HG02870 (cell line): ENCODE data around the gene ANKRD9.
"Not testable (repeated sequence)": the region's sequence is repeated elsewhere in the genome, so short reads cannot be mapped to it uniquely, and the experiment has no call there.

ENCODE experiments used
- ATAC-seq: cut with Tn5 transposase; IDR thresholded peaks from one replicate; pipeline ENCODE4 v1.9.1; 2021; ENCODE audit warnings: mild to moderate bottlenecking, moderate library complexity; ENCODE audit not compliant: unreplicated experiment

Gene ANKRD9, protein sequence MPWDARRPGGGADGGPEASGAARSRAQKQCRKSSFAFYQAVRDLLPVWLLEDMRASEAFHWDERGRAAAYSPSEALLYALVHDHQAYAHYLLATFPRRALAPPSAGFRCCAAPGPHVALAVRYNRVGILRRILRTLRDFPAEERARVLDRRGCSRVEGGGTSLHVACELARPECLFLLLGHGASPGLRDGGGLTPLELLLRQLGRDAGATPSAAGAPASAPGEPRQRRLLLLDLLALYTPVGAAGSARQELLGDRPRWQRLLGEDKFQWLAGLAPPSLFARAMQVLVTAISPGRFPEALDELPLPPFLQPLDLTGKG

DNA sequence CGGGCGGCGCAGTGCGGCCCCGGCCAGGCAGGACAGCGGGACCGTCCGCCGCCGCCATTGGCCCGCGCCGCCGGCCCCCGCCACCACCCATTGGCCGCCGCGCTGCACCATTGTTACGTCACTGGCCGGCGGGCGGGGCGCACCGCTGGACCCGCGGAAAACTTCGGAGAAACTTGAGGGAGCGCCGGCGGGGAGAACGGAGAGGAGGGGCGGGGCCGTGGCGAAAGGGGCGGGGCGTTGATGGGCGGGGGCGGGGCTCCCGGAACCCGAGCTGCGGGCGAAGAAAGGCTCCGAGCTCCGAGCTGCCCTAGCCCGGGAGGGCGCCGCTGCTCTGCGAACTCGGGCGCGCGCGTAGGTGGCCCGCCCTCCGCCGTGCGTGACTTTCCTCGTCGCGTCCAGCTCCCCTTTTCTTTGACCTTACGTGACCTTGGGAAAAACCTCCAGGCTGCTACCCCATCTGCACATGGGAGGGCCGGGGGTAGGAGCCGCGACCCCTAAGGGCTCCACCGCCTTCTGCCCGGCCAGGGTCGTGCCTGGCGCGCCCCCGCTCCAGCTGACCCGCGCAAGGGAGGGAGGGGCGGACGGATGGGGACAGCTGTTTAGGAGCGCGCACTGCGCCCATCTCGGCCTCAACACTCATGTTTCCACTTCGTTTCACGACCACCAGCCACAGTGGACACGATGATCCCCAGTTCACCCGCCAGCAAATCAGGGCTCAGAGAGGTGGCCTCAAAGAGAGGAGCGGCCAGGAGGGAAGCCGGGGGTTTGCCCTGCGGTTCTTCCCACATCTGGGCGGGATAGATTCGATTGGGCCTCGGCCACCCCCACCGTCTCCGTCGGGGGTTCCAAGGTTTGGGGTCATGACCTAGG, at the start of gene ANKRD9:
Gene ANKRD9, minus strand, starts transcription at position 31 of the 870 bp plus-strand sequence. CDS start 1,887 bp downstream, outside the sequence.
- ATAC-seq, result peak; percentile 69

DNA sequence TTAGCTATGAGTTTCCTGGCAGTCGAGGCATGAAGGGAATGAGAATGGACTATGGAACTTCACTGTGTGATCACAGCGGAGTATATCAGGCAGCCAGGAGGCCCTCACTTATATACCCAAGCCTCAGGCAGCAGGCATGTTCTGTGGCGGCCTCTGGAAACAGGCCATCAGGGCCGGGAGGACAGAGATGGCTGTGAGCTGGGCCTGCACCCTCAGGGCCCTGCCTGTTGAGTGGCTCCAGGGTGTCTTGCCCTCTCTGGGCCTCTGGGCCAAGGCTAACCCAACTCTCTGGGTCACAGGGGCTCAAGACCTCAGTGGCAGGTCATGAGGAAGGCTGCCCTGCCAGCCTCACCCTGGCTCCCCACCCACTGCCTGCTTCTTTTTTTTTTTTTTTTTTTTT, 49.0 kb upstream of the ANKRD9 start:
- ATAC-seq, result no peak

DNA sequence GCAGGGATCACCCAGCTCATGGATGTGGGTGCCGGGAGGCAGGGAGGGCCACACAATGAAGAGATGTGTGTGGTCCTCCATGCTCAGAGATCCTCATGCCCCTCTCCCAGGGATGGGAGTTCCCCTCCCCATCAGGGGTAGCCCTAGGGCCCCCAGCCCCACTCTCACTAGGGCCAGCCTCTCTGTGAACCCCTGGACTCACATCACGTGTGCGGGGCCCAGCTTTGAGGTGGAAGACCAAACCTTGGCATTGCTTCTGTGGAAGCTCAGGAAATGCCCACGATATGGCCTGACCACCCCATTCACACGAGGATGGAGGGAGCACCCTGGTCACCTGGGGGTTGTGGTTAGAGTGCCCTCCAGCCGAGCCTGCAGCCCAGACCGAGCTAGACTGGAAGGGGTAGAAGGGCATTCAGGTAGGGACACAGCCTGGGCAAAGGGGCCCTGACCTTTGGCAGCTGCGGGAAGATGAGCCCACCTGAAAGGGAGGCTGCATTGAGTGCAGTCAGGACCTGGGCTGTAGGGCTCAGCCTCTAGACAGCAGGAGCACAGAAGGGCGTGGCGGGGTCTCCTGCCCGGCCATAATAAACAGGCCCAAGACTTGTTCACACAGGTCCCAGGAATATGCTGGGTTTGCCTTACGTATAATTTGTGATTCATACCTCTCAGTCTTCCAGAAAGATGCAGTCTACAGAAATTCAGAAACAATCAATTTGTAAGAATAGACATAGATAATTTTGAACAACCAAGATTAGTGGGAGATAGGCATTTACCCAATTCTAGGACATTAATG, 48.1 kb upstream of the ANKRD9 start:
- no peak for ATAC-seq

DNA sequence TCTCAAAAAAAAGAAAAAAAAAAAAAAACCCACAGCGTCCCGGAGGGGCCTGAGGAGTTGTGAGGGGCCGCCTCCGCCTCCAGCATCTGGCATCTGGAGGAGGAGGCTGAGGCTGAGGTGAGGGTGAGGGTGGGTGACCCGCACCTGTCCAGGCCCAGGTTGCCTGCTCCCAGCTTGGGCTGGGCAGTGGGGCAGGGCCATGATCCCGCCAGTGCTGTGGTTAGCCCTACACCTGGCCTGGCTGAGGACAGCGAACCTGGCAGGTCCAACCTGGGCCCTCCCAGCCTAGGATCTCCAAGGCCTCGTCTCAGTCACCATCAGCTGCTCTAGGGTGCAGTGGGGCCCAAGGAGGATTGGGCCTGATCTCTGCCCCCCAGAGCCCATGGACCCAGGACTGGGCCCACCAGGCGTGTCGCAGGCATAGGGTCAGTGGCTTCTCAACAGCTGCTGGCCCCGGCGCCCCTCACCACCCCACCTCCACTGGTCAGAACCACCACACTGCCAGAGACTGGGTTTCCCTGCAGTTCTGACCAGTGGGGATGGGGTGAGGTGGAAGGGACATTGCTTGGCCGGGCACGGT, 46.6 kb upstream of the ANKRD9 start:
- ATAC-seq, result no peak

DNA sequence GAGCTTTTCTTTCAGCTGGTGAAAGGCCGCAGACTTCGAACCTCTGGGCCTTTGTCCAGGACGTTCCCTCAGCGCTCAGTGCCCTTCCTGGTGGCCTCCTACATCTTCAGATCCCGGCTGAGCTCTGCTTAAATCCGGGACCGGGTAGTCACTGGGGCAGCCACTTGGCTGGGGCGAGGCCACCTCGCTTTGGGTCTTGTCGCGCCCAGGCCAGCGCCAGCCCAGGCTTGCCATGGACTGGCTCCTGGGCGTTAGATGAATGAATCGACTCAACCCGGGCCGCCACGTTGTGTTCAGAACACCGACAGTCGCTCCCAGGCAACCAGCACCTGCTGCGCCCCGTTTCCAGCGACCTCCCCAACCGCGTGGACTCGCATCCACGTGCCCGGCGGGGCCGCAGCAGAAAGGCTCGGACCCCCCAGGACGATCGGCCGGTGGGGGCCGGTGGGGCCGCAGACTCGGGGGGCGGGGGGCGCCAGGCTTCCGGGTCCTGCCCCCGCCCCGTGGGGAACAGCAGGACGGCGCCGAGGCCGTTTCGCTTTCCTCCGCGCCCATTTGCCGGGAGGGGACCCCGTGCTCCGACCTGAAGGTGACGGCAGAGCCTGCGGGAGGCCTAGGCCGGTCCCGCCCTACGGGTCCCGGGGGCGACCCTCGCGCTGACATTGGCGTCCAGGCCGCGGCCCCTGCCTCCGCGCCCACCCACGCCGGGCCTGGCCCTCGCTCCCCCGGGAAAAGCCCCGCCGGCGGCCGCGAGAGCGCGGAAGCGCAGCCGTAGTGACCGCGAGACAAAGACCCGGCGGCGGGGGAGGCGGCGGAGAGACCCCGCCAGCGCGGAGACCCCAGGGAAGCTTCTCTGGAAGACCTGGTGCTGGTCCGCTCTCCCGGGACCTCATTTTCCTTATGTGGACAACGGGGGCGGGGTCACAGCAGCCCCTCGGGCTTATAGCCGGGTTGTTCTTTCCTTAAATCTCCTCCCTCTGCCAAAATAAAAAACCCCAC, 45.5 kb upstream of the ANKRD9 start:
- ATAC-seq, result no peak

DNA sequence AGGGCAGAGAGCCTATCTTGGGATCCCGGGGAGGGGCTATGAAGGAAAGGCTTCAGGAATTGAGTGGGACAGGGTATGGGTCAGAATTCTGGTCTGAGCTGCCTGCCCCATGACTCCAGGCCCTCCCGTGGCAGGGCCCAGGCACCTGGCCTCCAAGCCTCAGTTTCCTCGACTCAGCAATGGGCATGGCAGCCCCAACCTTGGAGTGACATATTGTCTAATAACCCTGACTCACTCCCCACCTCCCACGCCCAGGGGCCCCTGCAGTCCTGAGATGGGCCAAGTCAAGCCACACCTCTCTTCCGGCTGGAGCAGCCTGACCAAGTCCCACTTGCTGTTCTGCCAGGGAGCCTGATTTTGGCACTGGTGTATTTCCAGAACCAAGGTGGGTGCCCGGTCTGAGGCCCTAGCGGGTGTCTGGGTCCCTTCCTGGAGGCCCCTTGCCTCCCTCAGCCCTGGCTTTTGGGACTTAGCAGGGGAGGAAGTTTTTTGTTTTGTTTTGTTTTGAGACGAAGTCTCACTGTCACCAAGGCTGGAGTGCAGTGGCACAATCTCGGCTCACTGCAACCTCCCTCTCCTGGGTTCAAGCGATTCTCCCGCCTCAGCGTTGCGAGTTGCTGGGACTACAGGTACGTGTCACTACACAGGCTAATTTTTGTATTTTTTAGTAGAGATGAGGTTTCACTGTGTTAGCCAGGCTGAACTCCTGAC, 42.6 kb upstream of the ANKRD9 start:
- ATAC-seq, result no peak

DNA sequence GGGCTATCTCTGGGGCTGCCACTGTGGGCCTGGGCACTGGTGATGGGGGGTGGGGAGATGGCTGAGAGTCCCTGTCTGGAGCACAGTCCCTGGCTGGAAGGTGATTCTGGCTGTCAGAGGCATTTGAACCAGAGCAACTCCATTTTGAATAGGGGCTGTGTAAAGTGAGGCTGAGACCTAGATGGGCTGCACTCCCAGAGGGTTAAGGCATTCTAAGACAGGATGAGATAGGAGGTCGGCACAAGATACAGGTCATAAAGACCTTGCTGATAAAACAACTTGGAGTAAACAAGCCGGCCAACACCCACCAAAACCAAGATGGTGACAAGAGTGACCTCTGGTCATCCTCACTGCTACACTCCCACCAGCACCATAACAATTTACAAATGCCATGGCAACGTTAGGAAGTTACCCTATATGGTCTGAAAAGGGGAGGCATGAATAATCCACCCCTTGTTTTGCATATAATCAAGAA, 41.4 kb upstream of the ANKRD9 start:
- ATAC-seq, result not testable (repeated sequence)

DNA sequence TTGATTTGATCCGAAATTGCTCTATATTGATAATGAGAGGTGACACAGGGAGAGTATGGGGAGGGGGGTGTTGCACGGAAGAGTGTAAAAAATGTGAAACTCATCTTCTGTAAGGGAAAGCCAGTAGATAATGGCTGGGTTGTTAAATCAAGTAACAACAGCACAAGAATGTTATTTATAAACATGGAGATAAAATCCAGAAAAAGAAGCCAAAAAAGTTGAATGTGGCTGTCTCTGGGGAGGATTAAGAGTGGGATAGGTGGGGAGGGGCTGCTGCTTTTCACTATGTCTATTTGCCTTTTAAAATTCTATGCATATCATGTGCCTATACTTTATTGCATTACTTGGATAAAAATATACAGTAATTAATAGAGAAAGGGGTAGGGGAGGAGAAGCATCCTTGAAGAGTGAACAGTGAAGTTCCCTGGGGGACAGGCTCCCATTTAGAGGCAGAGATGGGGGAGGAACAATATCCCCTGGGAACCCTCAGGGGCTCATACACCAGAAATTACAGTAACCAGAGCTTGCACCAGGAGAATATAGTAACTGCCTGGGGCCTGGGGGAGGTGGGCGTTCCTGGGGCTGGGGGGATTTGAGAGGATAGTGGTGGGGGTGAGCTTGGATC, 39.2 kb upstream of the ANKRD9 start:
- ATAC-seq, result no peak

DNA sequence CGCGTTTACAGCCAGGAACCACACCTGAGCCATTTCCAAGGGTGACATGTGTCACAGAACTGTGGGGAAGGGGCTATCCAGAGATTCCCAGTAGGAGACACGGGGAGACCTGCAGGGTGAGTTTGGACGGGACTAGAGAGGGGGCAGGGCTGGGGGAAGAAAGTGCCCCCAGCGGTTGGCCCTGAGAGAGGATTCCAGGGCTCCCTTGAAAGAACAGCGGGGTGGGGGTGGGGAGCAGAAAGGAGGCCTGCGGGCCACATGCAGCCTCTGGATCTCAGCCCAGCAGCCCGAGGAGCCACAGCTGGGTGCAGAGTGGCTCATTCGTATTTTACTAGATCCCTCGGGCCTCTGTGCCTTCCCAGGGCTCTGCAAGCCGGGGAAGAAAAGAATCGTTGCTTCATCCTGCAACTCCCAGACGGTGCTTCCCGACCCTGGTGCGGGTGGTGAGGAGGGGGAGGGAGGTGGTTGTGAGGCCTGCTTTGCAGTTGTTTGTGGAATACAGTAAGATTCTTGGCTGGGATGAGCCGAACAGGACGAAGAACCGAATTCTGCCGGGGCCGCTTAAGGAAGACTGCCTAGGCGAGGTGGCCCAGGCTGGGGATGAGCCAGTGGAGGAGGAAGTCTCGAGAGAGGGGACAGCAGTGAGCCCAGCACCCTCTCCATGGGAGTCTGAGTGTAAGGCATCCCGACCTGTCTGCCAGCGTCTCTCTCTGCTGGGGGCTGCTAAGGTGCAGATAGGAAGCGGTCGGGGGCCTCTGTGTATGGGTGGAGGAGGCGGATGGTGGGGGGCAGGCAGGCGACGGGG, 36.1 kb upstream of the ANKRD9 start:
- ATAC-seq, result no peak

DNA sequence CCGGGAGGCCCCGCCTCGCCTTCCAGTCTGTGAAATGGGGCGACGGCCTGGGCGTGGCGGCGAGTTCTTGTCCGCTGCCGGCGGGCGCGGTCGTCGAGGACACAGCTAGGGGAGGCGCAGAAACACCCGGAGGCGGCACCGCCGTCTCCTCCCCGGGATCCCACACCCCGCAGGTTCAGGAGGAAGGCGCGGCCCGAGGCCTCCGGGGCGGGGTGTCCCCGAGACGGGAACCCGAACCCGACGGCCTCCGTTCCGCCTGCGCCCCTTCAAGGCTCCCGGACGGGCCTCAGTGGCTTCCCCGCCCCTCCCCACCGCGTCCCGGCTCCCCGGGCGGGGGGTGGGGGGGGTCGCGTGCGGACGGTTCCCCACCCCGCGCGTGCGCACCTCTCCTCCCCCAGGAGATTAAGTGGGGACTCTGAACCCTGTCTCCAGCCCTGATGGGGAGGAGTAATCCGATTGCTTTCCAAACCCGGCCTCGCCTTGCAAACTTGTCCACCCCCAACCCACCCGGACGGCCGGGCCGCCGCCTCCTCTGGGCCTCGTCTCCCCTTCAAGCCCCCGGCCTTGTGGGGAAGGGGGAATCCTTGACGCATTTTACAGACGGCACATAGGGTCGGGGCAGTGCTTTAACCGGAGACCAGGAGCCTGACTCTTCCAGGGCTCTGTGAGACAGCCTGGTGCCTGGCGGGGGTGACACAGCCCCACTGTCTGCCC, 35.3 kb upstream of the ANKRD9 start:
- no peak for ATAC-seq

DNA sequence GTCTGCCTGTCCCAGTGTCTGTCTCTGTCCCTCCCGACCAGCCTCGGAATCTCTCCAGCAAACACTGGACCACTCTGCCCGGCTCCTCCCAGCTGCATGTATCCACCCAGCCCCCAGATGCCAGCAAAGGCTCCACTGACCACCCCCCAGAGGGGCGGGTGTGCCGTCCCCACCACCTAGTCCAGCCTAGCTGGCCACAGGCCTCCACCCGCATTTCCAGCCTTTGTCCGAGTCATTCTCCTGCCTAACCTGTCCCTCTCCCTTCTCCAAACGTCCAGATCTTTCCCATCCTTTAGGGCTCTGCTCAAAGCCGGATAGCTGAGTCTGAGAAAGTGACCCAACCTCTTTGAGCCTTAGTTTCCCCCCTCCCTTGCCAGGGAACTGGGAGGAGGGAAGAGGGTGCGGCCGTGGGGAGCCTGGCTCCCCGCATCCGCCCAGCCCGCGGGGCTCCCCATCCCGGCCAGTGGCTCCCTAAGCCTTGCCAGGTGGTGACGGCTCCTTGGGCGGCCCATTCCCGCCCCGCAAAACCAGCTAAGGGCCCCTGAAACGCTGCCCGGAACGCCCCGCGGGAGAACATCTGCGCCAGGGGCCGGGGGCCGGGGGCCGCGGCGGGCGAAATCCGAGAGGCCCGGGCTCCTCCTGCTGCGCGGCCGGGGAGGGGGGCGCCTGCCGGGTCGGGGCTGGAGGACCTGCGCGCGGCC, 34.6 kb upstream of the ANKRD9 start:
- ATAC-seq, result no peak

DNA sequence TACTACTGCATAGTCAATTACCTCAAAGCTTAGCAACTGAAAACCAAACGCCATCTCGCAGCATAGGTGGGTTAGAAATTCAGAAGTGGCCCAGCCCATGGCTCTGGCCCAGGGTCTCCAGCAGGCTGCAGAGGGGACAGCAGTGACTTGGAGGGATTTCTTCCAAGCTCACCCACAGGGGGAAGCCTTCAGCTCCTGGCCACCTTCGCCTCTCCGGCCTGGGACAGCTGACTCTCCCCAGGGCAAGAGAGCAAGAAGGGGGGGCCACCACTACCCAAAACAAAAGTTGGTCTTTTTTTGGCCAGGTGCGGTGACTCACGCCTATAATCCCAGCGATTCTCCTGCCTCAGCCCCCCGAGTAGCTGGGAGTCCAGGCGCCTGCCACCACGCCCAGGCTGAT, 32.2 kb upstream of the ANKRD9 start:
- ATAC-seq, result no peak

DNA sequence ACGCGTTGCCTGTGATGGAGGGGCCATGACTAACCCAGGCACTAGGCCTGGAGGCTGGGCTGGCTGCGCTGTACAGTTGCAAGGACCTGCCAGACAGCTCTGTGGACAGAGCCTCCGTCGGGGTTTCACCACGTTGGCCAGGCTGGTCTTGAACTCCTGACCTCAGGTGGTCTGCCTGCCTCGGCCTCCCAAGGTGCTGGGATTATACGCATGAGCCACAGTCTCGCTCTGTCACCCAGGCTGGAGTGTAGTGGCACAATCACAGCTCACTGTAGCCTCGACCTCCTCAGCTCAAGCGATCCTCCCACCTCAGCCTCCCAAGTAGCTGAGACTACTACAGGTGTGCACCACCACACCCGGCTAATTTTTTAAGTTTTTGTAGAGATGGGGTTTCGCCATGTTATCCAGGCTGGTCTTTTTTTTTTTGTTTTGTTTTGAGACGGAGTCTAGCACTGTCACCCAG, 31.5 kb upstream of the ANKRD9 start:
- ATAC-seq, result not testable (repeated sequence)

DNA sequence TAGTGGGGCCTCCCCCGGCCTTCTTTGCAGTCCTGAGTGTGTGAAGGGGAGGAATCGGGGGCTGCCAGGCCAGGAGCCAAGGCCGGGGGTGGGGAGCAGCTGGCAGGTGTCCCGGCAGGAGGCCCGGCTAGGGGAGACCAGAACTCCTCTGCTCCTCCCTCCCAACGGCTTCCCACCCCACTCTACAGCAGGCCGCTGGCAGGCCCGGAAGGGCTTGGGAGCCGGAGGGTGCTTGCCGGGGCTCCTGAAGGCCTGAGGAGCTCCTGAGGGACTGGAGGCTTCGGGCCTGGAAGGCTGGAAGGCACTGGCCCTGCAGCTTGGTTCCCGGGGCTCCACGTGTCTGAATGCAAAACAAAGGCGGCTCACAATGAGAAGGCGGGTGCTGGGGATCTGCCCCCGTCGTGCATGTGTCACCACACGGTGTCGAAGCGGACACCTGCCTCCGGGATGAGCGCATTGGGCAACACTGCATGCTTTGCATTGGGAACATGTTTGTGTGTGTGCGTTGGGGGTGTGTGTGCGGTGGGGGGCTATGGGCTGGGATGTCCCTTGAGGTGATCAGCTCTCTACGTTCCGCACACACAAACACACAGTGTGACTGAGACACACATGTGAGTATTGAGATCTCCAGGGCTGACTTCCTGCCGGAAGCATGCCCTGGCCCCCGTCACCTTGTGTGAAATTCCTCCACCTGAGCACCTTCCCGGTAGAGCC, 30.9 kb upstream of the ANKRD9 start:
- no peak for ATAC-seq

DNA sequence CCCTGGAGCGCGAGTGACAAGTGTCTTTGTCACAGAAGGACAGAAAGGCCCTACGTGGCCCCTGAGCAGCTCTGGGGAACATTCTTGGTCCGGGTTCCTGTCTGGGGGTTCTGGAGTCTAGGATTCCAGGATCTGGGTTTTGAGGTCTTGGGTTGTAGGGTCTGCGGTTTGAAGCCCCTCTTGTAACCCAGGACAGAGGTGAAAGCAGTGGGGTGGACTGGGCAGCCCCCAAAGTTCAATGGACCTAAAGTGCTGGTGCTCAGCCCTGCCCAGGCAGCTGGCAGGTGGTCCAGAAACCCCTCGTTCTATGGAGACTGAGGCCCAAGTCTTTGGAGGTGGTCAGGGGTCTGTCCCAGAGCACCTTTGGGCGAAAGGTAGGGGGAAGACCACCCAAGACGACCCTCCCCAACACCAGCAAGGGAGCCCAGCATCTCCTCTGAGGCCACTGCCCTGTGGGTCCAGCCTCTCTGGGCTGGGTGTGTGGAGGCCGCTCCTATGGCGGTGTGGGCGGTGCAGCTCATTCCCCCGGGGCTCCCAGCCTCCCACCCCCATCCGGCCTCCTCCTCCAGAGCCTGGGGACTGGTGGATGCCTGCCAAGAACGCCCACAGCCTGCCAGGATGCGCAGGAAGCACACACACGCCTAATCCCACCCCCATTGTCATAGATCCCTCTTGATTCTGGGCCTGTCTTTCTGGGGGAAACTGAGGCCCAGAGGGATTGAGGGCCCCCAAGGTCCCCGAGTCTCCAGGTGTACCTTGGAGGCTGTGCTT, 30.2 kb upstream of the ANKRD9 start:
- no peak for ATAC-seq
